ENCODE data around the gene CCDC6.
"Not testable (repeated sequence)": the region's sequence is repeated elsewhere in the genome, so short reads cannot be mapped to it uniquely, and the experiment has no call there.

Gene CCDC6

DNA sequence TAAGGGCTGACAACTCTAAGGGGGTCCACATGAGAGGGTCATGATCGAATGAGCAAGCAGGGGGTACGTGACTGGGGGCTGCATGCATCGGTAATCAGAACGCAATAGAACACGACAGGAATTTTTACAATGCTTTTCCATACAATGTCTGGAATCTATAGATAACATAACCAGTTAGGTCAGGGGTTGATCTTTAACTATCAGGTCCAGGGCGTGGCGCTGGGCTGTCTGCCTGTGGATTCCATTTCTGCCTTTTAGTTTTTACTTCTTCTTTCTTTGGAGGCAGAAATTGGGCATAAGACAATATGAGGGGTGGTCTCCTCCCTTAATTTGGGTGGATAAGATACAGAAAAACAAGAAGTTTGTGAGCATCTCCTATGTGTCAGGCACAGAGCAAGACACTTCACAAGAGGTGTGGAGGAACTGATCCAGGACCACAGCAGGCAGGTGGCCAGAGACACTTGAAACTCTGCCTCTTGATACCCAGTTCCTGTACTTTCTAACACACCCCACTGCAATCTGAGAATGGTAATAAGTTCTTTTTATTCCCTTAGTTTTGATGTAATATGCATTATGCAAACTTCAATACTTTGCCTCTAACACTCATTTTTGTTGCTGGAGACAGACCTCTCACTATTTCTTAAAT, 135.1 kb downstream of the CCDC6 start:
- no peak for DNase-seq (ENCODE audit: extremely low read depth in 1 of 2, low read depth in 1 of 2)

DNA sequence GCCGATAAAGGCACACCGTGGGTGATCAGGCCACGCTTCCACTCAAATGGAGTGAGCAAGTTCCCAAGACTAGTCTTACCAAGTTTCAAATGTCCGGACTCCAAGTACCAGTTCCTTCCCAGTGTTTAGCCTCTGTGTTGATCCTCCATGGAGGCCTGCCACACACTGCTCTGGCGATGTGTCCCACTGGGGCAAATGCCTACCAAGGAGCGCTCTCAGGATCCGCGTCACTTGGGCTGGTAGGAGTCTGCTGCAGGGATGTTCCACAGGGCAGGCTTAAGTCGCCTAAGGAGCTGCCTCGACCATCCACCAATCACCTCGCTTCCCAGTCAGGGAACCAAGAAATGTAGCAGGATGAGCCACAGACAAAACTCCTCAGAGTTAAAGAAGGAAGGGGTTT, 135.7 kb downstream of the CCDC6 start:
- DNase-seq (ENCODE audit: extremely low read depth in 1 of 2, low read depth in 1 of 2): no peak

DNA sequence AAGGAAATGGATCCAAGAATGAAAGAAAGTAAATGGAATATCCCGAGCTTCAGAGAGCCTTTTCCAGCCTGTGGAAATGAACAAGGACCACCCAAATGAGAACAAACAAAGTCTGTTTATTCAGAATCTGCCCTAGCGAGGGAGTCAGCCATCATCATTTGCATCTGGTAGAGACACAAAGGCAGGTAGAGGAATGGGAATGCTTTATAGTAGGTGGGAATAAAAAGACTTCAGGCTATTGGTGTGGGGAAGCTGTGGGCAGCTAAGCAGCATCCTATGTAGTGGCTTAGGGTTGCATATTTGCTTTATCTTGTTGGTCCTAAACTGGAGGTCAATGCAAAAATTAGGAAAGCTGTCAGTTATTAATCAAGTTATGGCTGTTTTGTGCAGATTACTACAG, 143.9 kb downstream of the CCDC6 start:
- no peak for DNase-seq (ENCODE audit: extremely low read depth in 1 of 2, low read depth in 1 of 2)

DNA sequence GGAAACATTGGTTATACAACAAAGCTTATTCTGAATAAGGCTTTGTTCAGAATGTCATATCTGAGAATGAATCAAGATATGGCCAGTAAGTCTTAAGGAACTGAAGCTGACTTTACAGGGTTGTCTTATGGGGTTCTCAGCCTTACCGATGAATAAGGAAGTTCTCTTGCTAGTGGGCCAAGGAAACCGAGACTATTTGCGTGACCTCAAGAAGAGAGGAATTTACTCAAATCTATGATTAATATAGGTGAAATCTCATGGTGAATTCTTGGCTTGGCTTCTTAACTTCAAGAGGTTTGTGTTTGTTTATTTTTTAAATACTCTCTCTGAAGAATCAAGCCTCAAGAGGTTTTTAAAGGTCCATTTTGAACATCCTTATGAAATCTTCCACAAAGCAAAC, 148.4 kb downstream of the CCDC6 start:
- DNase-seq (ENCODE audit: extremely low read depth in 1 of 2, low read depth in 1 of 2): no peak

DNA sequence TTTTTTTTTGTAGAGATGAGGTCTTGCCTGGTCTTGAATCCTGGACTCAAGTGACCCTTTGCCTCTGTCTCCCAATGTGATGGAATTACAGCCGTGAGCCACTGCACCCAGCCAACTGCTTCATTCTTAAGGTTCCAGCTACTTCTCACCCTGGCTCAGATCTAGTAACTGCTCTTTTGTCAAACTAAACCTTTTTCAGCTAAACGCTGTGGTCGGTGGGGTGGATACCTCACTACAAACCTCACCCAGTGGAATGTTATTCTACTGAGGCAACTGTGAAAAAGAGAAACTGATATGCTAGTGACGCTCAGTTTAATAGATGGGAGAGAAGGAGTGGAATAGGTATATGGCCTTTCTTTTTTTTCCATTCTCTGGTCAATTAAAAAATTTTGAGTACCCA, 151.4 kb downstream of the CCDC6 start:
- DNase-seq (ENCODE audit: extremely low read depth in 1 of 2, low read depth in 1 of 2): no peak

DNA sequence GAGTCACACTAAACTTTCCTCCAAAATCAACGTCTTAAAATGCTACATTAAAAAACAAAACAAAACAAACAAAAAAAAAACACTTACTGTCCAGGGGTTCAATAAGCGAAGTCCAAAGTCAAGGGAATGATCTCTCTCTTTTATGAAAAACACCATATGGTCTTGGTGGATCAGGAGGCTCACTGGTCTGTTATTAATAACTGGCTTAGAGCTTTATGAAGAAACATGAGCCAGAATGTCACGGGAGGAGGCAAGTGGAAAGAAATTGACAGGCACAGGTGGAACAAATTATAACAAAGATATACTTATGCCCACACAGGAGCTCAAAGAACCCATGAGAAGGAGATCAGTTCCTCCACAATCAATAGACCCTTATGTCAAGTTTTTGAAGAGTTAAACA, 153.1 kb downstream of the CCDC6 start, which contains the start of gene MRLN:
Gene MRLN (minus strand): TSS at position 189 of the 400 bp plus-strand sequence.
- no peak for DNase-seq (ENCODE audit: extremely low read depth in 1 of 2, low read depth in 1 of 2)

GRCh38 chr10:59752278-59752940, 153.9 kb downstream of the CCDC6 start:
- DNase-seq (ENCODE audit: extremely low read depth in 1 of 2, low read depth in 1 of 2): no peak

DNA sequence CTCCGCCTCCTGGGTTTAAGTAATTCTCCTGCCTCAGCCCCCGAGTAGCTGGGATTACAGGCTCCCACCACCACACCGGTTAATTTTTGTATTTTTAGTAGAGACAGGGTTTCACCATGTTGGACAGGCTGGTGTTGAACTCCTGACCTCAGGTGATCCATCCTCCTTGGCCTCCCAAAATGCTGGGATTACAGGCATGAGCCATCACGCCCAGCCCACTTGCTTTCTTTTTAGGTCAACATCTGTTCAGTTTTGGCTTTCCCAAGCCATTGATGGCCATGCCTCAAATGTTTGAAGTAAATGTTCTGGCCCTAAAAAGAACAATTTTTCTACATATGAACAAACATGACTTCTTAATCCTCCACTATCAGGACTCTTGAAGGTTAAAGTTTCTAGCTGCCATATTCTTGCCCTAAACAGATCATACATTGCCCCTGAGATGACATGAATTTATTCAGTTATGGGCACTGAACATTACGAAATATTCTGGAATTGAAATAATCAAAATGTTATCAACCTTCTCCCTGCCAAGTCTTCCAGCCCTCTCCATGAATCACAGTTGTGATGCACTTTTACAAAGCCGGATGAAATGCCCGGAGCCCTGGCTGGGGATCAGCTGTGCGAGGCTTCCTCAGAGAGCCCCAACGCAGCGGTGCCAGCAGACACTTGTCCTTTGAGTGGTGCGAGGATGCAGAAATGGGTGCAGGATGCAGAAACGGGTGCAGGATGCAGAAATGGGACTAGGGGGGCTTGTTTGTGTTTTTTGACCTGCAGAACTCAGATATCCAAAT, 156.0 kb downstream of the CCDC6 start:
- DNase-seq (ENCODE audit: extremely low read depth in 1 of 2, low read depth in 1 of 2): no peak

DNA sequence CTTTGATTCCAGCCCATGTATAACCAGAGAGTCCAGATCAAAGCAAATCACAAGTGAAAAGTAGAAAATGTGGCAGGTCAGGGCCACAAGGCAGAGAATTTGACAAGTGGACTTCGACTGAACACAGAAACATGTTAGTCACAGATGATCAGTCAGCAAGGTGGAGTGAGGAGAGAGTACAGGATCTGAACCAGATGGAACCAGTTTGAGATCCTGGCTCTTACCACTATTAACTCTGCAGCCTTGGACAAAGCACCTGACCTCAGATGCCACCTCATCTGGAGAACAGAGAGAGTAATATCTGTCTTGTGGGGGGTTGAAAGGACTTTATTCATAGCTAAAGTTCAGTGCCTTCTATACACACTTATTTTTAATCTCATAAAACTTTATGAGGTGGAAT, 157.5 kb downstream of the CCDC6 start:
- DNase-seq (ENCODE audit: extremely low read depth in 1 of 2, low read depth in 1 of 2): no peak

GRCh38 chr10:59745163-59745650, 161.1 kb downstream of the CCDC6 start:
- DNase-seq (ENCODE audit: extremely low read depth in 1 of 2, low read depth in 1 of 2): no peak

GRCh38 chr10:59744762-59745161, 161.6 kb downstream of the CCDC6 start:
- DNase-seq (ENCODE audit: extremely low read depth in 1 of 2, low read depth in 1 of 2): not testable (repeated sequence)

- DNase-seq (ENCODE audit: extremely low read depth in 1 of 2, low read depth in 1 of 2): not testable (repeated sequence)
Measured at GRCh38 chr10:59744156-59744555, 162.2 kb downstream of the CCDC6 start.

- no peak for DNase-seq (ENCODE audit: extremely low read depth in 1 of 2, low read depth in 1 of 2)
Measured at GRCh38 chr10:59741583-59741982, 164.8 kb downstream of the CCDC6 start.

GRCh38 chr10:59741048-59741447, 165.3 kb downstream of the CCDC6 start:
- no peak for DNase-seq (ENCODE audit: extremely low read depth in 1 of 2, low read depth in 1 of 2)

Measured in activated CD8-positive, alpha-beta memory T cell treated with anti-CD3 and anti-CD28 coated beads for 1 hour (primary cell).